ENCODE measurements around the gene RAB8B. TPM values are rescaled to one million over a fixed set of nuclear protein-coding genes. Genes with fewer than 3 reads are reported as not detected.
A peak's percentile ranks its signal among the peaks of the same experiment; 100 is the strongest.

The RAB8B gene
- total and polyA plus RNA-seq, 10 of the 15 experiments (the other 5 are each of a cell fraction or from before 2014, with no cell fraction given): 17.8 to 104 (median 65.1) TPM

GRCh38 chr15:63198371-63199250 lies 9.2 kb downstream of the RAB8B start:
- ATAC-seq (no peak), FAIRE-seq (no peak), DNase-seq (ENCODE audit: low read depth, low spot score) (no peak)
- H3K27ac ChIP-seq (ENCODE audit: control insufficient read depth, insufficient read depth): peak overlapping the region; percentile 20; the same call in 1 of the 2 replicates
- H2AFZ ChIP-seq (ENCODE audit: control insufficient read depth, low read depth, low read length): no peak overlapping the region
- peak overlapping the region; percentile 44; the same call in 1 of the 2 replicates for H3K4me2 ChIP-seq (ENCODE audit: control insufficient read depth, insufficient read depth)
- 78% methylated on average over 8 of the region's 8 CpGs for WGBS (ENCODE audit: insufficient coverage, insufficient replicate concordance, low lambda C conversion rate, missing lambda C conversion rate)
- RAD21 ChIA-PET (ENCODE audit: unreplicated experiment): interaction anchor here (1.3 to 1.6 kb wide), 2 partner anchors 16 to 33 kb away, joined by 3 to 4 read pairs; no protein-coding TSS in a partner anchor
- peaks cover 95% of the 10 kb centered on the region for H3K79me2 ChIP-seq (ENCODE audit: control insufficient read depth, insufficient read depth, low read length)
- peaks cover 59% of the 10 kb centered on the region for H3K4me1 ChIP-seq (ENCODE audit: control insufficient read depth, insufficient read depth, low read length)
- intact Hi-C loops (cut with micrococcal nuclease; ENCODE audit: unreplicated experiment): loop anchor here (10.0 kb wide), 1 partner anchor 306 kb away; the partner anchor contains the start of gene USP3
- H3K36me3 ChIP-seq (ENCODE audit: control insufficient read depth in 2 of 2, insufficient read depth in 2 of 2, low read length in 1 of 2): peaks cover 0 to 17% of the 10 kb centered on the region in 2 experiments; a peak in 1 of 4 replicates
- CTCF ChIA-PET: interaction anchor here (8.7 kb wide), 1 partner anchor 16 kb away, joined by 90 read pairs; no protein-coding TSS in a partner anchor
- TF ChIP-seq SIX5 (IDR thresholded peaks at IDR 0.05; ENCODE audit: low read depth, low read length, severe bottlenecking) (no peak), IKZF2 (IDR thresholded peaks at IDR 0.05) (0 out of 4 replicates have a peak, but pooled peaks of 1 of the 2 experiments have one; percentile 20), ZNF217 (IDR thresholded peaks at IDR 0.05) (no peak), JUNB (IDR thresholded peaks at IDR 0.05) (peak; percentile 11; the same call in 1 of the 2 replicates), FOXK2 (IDR thresholded peaks at IDR 0.05) (no peak), ZNF687 (IDR thresholded peaks at IDR 0.05) (no peak), TARDBP (IDR thresholded peaks at IDR 0.05; ENCODE audit: borderline replicate concordance) (no peak), CBX5 (IDR thresholded peaks at IDR 0.05; ENCODE audit: low read depth) (no peak), NKRF (conservative IDR thresholded peaks at IDR 0.05) (no peak), SMAD1 (IDR thresholded peaks at IDR 0.05; ENCODE audit: low read depth, partially characterized antibody) (no peak), FOXM1 (IDR thresholded peaks at IDR 0.05; ENCODE audit: low read depth, low read length) (no peak), E2F4 (IDR thresholded peaks at IDR 0.05; ENCODE audit: low read depth, low read length) (no peak), SUZ12 (IDR thresholded peaks at IDR 0.05; ENCODE audit: unreplicated experiment) (no peak), IRF3 (IDR thresholded peaks at IDR 0.05) (no peak)
- no peaks in the 10 kb centered on the region for H3K9me3 ChIP-seq (replicated peaks; ENCODE audit: control insufficient read depth, insufficient read depth, low read length)
- no TSS peak for BruUV-seq (replicated peaks)
- H4K20me1 ChIP-seq (ENCODE audit: control insufficient read depth, insufficient read depth): no peaks in the 10 kb centered on the region; the same call in 1 of the 2 replicates
- in situ Hi-C loops (cut with MboI): no loop called here
- H3K4me3 ChIP-seq: no peak overlapping the region
- SMC1A ChIA-PET (ENCODE audit: uncharacterized antibody, unreplicated experiment): interaction anchor here (1.4 to 8.8 kb wide), 4 partner anchors 14 to 40 kb away, joined by 3 to 252 read pairs (median 74); no protein-coding TSS in a partner anchor
- no peaks in the 10 kb centered on the region for H3K27me3 ChIP-seq (replicated peaks in 1 of 2; ENCODE audit: control insufficient read depth in 2 of 2, insufficient read depth in 2 of 2, low read length in 1 of 2)
- POLR2A ChIA-PET: interaction anchor here (0.9 to 8.6 kb wide), 4 partner anchors 9 to 86 kb away, joined by 3 to 118 read pairs (median 5); partner anchors contain the start of genes RAB8B and RPS27L
- no peak overlapping the region for H3K9ac ChIP-seq (ENCODE audit: control insufficient read depth, insufficient read depth, low read length)

Data from GM12878 (cell line).